ENCODE measurements around the gene CCDC188.

- TF ChIP-seq CTCF (IDR thresholded peaks at IDR 0.05): no peak
- TF ChIP-seq EZH2 (IDR thresholded peaks at IDR 0.05; ENCODE audit: borderline replicate concordance, insufficient read depth, low read depth, low read length, poor library complexity, severe bottlenecking): no peak
Observed at GRCh38 chr22:20198557-20199319, 47.9 kb upstream of the CCDC188 start.
